KMS-11 (cell line): Measurements from ENCODE around the gene SEPTIN12.

ENCODE experiments used
- H2AFZ ChIP-seq: fragments of 200-600 bp; sonication (generic); 2 replicates; pipeline ENCODE4 v1.6.1; 2016; ENCODE audit warnings: antibody characterized with exemption, mixed run types, low read depth
- H3K27ac ChIP-seq: fragments of 200-600 bp; sonication (generic); 2 replicates; pipeline ENCODE4 v1.6.1; 2016; ENCODE audit warnings: mild to moderate bottlenecking, mixed run types
- H3K27me3 ChIP-seq: fragments of 200-600 bp; sonication (generic); 2 replicates; pipeline ENCODE4 v1.6.1; 2017; ENCODE audit warnings: mild to moderate bottlenecking, low read depth, mixed run types, moderate library complexity; ENCODE audit not compliant: insufficient read depth
- H3K36me3 ChIP-seq: fragments of 200-600 bp; sonication (generic); 2 replicates; pipeline ENCODE4 v1.6.1; 2017; ENCODE audit warnings: mild to moderate bottlenecking, mixed run types; ENCODE audit not compliant: insufficient read depth
- H3K4me1 ChIP-seq: fragments of 200-600 bp; sonication (generic); 2 replicates; pipeline ENCODE4 v1.6.1; 2016; ENCODE audit warnings: mild to moderate bottlenecking, low read depth, mixed run types; ENCODE audit not compliant: poor library complexity, severe bottlenecking
- H3K4me2 ChIP-seq: fragments of 200-600 bp; sonication (generic); 2 replicates; pipeline ENCODE4 v1.7.0; 2016; ENCODE audit warnings: mild to moderate bottlenecking, mixed run types
- H3K4me3 ChIP-seq: fragments of 200-600 bp; sonication (generic); IDR thresholded peaks from 2 replicates; pipeline ENCODE4 v1.6.1; 2017; ENCODE audit warnings: low read depth, low read length, mixed read lengths; ENCODE audit not compliant: insufficient read depth
- H3K79me2 ChIP-seq: fragments of 200-600 bp; sonication (generic); 2 replicates; pipeline ENCODE4 v1.6.1; 2016; ENCODE audit warnings: low read depth, mixed run types; ENCODE audit not compliant: insufficient read depth
- H3K9ac ChIP-seq: fragments of 200-600 bp; sonication (generic); 2 replicates; pipeline ENCODE4 v1.6.1; 2016; ENCODE audit warnings: mild to moderate bottlenecking, mixed run types
- H4K20me1 ChIP-seq: fragments of 200-600 bp; sonication (generic); 2 replicates; pipeline ENCODE4 v1.6.1; 2016; ENCODE audit warnings: mild to moderate bottlenecking, mixed run types; ENCODE audit not compliant: insufficient read depth
- CTCF ChIP-seq: fragments of 200-600 bp; sonication (generic); conservative IDR thresholded peaks from 2 replicates; pipeline ENCODE4 v1.6.1; 2017; ENCODE audit warnings: low read depth, mild to moderate bottlenecking, antibody characterized with exemption, low read length, moderate library complexity, mixed read lengths

The SEPTIN12 gene

GRCh38 chr16:4787627-4788482 is at the start of gene SEPTIN12:
TSS of gene SEPTIN12 (minus strand) at chr16:4788345. CDS start at chr16:4787645, 700 bp downstream.
- H3K27ac ChIP-seq, result no peak within 1 kb of the TSS
- no peaks in the 10 kb centered on the region for H3K36me3 ChIP-seq
- no peak within 1 kb of the TSS for H3K4me2 ChIP-seq
- no peak within 1 kb of the TSS for H2AFZ ChIP-seq
- no peak within 1 kb of the TSS for H3K4me3 ChIP-seq
- no peaks in the 10 kb centered on the region for H3K79me2 ChIP-seq
- H3K27me3 ChIP-seq, result no peaks in the 10 kb centered on the region
- H4K20me1 ChIP-seq, result no peaks in the 10 kb centered on the region
- H3K9ac ChIP-seq, result no peak within 1 kb of the TSS
- no peak for TF ChIP-seq CTCF
- no peaks in the 10 kb centered on the region for H3K4me1 ChIP-seq

GRCh38 chr16:4836727-4837126 is 48.6 kb upstream of the SEPTIN12 start:
- Histone ChIP-seq H3K79me2 (peaks cover 7% of the 10 kb centered on the region), H3K36me3 (peaks cover 6% of the 10 kb centered on the region; the same call in 1 of the 2 replicates), H4K20me1 (no peaks in the 10 kb centered on the region), H2AFZ (no peak overlapping the region), H3K4me2 (no peak overlapping the region), H3K4me1 (peaks cover 64% of the 10 kb centered on the region), H3K4me3 (no peak overlapping the region), H3K27me3 (no peaks in the 10 kb centered on the region), H3K27ac (no peak overlapping the region), H3K9ac (no peak overlapping the region)
- no peak for TF ChIP-seq CTCF

GRCh38 chr16:4833584-4833983 is 45.4 kb upstream of the SEPTIN12 start:
- Histone ChIP-seq H3K4me3 (no peak overlapping the region), H3K79me2 (peaks cover 7% of the 10 kb centered on the region), H3K9ac (no peak overlapping the region), H3K4me2 (peak overlapping the region; percentile 1; the same call in 1 of the 2 replicates), H4K20me1 (no peaks in the 10 kb centered on the region), H3K4me1 (peaks cover 46% of the 10 kb centered on the region), H3K36me3 (peaks cover 12% of the 10 kb centered on the region; the same call in 1 of the 2 replicates), H3K27me3 (no peaks in the 10 kb centered on the region), H2AFZ (no peak overlapping the region), H3K27ac (no peak overlapping the region)
- no peak for TF ChIP-seq CTCF

- Histone ChIP-seq H3K27ac (no peak overlapping the region), H3K4me1 (peaks cover 39% of the 10 kb centered on the region), H3K4me2 (no peak overlapping the region), H3K79me2 (peaks cover 7% of the 10 kb centered on the region), H3K27me3 (no peaks in the 10 kb centered on the region), H3K4me3 (no peak overlapping the region), H4K20me1 (no peaks in the 10 kb centered on the region), H3K9ac (no peak overlapping the region), H3K36me3 (peaks cover 18% of the 10 kb centered on the region; the same call in 1 of the 2 replicates), H2AFZ (no peak overlapping the region)
- TF ChIP-seq CTCF, result no peak
Measured at GRCh38 chr16:4832698-4833343, 44.7 kb upstream of the SEPTIN12 start.
